NB4 (cell line): ENCODE measurements around the gene TTR.

Source experiments
- DNase-seq: peaks from one replicate; pipeline ENCODE4 v3.0.0; 2010; ENCODE audit warnings: low read depth
- H3K4me3 ChIP-seq: one replicate; pipeline ENCODE4 v1.5.1; 2011; ENCODE audit warnings: mild to moderate bottlenecking, low read depth, low read length, moderate library complexity
- CTCF ChIP-seq: IDR thresholded peaks from one replicate; pipeline ENCODE4 v1.5.1; 2012; ENCODE audit warnings: low read depth, low read length
- MAX ChIP-seq: IDR thresholded peaks from 2 replicates; pipeline ENCODE4 v1.6.1; 2011; ENCODE audit warnings: low read depth, low read length
- MYC ChIP-seq: IDR thresholded peaks from 2 replicates; pipeline ENCODE4 v1.6.1; 2011; ENCODE audit warnings: low read depth, low read length
- POLR2A ChIP-seq: IDR thresholded peaks from 2 replicates; pipeline ENCODE4 v1.6.1; 2011; ENCODE audit warnings: mild to moderate bottlenecking; ENCODE audit not compliant: insufficient read length; ENCODE audit errors: extremely low read depth

Gene TTR

GRCh38 chr18:31573051-31573450, 18.6 kb upstream of the TTR start:
- no peak for DNase-seq
- H3K4me3 ChIP-seq: no peak overlapping the region
- TF ChIP-seq MAX (no peak), POLR2A (no peak), MYC (no peak), CTCF (no peak)

GRCh38 chr18:31574359-31574758, 17.3 kb upstream of the TTR start:
- DNase-seq: peak; percentile 51

GRCh38 chr18:31575515-31576257, 16.0 kb upstream of the TTR start:
- TF ChIP-seq CTCF: no peak
- DNase-seq: no peak
- no peak overlapping the region for H3K4me3 ChIP-seq

More at GRCh38 chr18:31574359-31574758, 17.3 kb upstream of the TTR start:
- TF ChIP-seq MAX: no peak
- no peak for TF ChIP-seq CTCF
- no peak for TF ChIP-seq POLR2A
- TF ChIP-seq MYC: no peak
- no peak overlapping the region for H3K4me3 ChIP-seq

GRCh38 chr18:31576670-31577069, 15.0 kb upstream of the TTR start:
- TF ChIP-seq MYC: no peak
- TF ChIP-seq MAX: no peak
- no peak for TF ChIP-seq POLR2A
- TF ChIP-seq CTCF: no peak
- no peak overlapping the region for H3K4me3 ChIP-seq
- DNase-seq: no peak

GRCh38 chr18:31577195-31577594, 14.5 kb upstream of the TTR start:
- no peak overlapping the region for H3K4me3 ChIP-seq
- TF ChIP-seq POLR2A (no peak), CTCF (no peak), MAX (no peak), MYC (no peak)
- no peak for DNase-seq

- TF ChIP-seq POLR2A: no peak
- TF ChIP-seq MAX: no peak
- TF ChIP-seq MYC: no peak
- no peak for TF ChIP-seq CTCF
- no peak overlapping the region for H3K4me3 ChIP-seq
Measured at GRCh38 chr18:31578126-31578525, 13.6 kb upstream of the TTR start.

More at GRCh38 chr18:31578126-31578525, 13.6 kb upstream of the TTR start:
- no peak for DNase-seq
